GM12891 (cell line): Measurements from ENCODE around the gene MED29.

Experiments used
- PAX5 ChIP-seq: IDR thresholded peaks from 2 replicates; pipeline ENCODE4 v1.6.1; 2011; ENCODE audit warnings: low read length, moderate library complexity, mild to moderate bottlenecking; ENCODE audit not compliant: insufficient read depth, severe bottlenecking
- POLR2A ChIP-seq: IDR thresholded peaks from 2 replicates; pipeline ENCODE4 v1.6.1; 2011; ENCODE audit warnings: low read depth, low read length, control low read depth
- POLR2AphosphoS5 ChIP-seq: IDR thresholded peaks from 2 replicates; pipeline ENCODE4 v1.6.1; 2011; ENCODE audit warnings: low read depth, low read length, control low read depth
- POU2F2 ChIP-seq: IDR thresholded peaks from 2 replicates; pipeline ENCODE4 v1.6.1; 2011; ENCODE audit warnings: low read depth, mild to moderate bottlenecking, control low read depth, low read length, moderate library complexity
- SPI1 ChIP-seq: IDR thresholded peaks from 2 replicates; pipeline ENCODE4 v1.6.1; 2011; ENCODE audit warnings: low read depth, low read length, control low read depth
- TAF1 ChIP-seq: IDR thresholded peaks from 2 replicates; pipeline ENCODE4 v1.6.1; 2011; ENCODE audit warnings: low read depth, low read length, control low read depth

DNA sequence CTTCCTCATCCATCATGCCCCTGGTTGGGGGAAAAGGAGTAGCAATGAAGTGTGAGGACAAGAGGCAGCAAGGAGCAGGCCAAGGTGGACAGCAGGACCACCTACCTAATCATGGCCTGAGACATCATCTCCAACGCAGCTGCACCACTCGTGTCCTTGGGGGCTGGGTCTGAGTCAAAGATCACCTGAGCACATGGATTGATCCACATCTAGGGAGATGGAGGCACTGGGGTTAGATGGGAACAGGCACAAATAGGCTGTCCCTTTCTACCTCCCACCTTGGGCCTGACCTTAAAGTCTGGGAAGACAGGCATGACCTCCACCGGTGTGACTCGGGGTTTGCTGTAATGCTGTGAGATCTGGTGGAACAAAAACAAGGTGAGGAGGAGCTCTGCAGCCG, 2.5 kb upstream of the MED29 start:
- TF ChIP-seq POLR2A (no peak), POLR2AphosphoS5 (no peak), TAF1 (no peak), PAX5 (no peak), SPI1 (no peak), POU2F2 (no peak)
